Smooth muscle cell (in vitro differentiated cells): Measurements from ENCODE around the gene SPEF1. TPM values are rescaled to one million over a fixed set of nuclear protein-coding genes. Genes with fewer than 3 reads are reported as not detected.

Experiments
- DNase-seq: peaks from one replicate; lab custom pipeline; 2025; ENCODE audit not compliant: unreplicated experiment; lab: John Stamatoyannopoulos, UW
- H2AFZ ChIP-seq: fragments of 200-600 bp; sonication (generic); 2 replicates; pipeline ENCODE4 v1.6.0; 2016; ENCODE audit warnings: antibody characterized with exemption, low read depth, mild to moderate bottlenecking
- H3F3A ChIP-seq: fragments of 200-600 bp; sonication (generic); 2 replicates; pipeline ENCODE4 v1.6.0; 2017; ENCODE audit warnings: antibody characterized with exemption, low read depth
- H3K27ac ChIP-seq: fragments of 200-600 bp; sonication (generic); 2 replicates; pipeline ENCODE4 v1.5.1; 2016; ENCODE audit warnings: low read depth, mild to moderate bottlenecking
- H3K27me3 ChIP-seq: fragments of 200-600 bp; sonication (generic); 2 replicates; pipeline ENCODE4 v1.6.1; 2016; ENCODE audit warnings: low read depth, mild to moderate bottlenecking
- H3K36me3 ChIP-seq: fragments of 200-600 bp; sonication (generic); 2 replicates; pipeline ENCODE4 v1.5.1; 2016; ENCODE audit warnings: low read depth
- H3K4me1 ChIP-seq: fragments of 200-600 bp; sonication (generic); 2 replicates; pipeline ENCODE4 v1.5.1; 2016; ENCODE audit warnings: low read depth
- H3K4me2 ChIP-seq: fragments of 200-600 bp; sonication (generic); 2 replicates; pipeline ENCODE4 v1.6.0; 2016; ENCODE audit warnings: mild to moderate bottlenecking
- H3K4me3 ChIP-seq: fragments of 200-600 bp; sonication (generic); 2 replicates; pipeline ENCODE4 v1.5.1; 2016; ENCODE audit warnings: mild to moderate bottlenecking
- H3K79me2 ChIP-seq: fragments of 200-600 bp; sonication (generic); 2 replicates; pipeline ENCODE4 v1.6.0; 2016; ENCODE audit warnings: low read depth, mild to moderate bottlenecking
- H3K9ac ChIP-seq: fragments of 200-600 bp; sonication (generic); 2 replicates; pipeline ENCODE4 v1.6.0; 2016; ENCODE audit warnings: low read depth
- H3K9me3 ChIP-seq: fragments of 200-600 bp; sonication (generic); replicated peaks from 2 replicates; pipeline ENCODE4 v1.5.1; 2016; ENCODE audit warnings: low read depth
- H4K20me1 ChIP-seq: fragments of 200-600 bp; sonication (generic); 2 replicates; pipeline ENCODE4 v1.6.0; 2016; ENCODE audit warnings: low read depth
- CTCF ChIP-seq: fragments of 200-600 bp; sonication (generic); IDR thresholded peaks from 2 replicates; pipeline ENCODE4 v1.5.1; 2017; ENCODE audit warnings: borderline replicate concordance, mild to moderate bottlenecking, antibody characterized with exemption; ENCODE audit not compliant: insufficient read depth, poor library complexity, severe bottlenecking
- WGBS: methylation state at CpG from one replicate; pipeline ENCODE4 v1.1.7; 2016; ENCODE audit warnings: low lambda C conversion rate; 5-methylcytosine and 5-hydroxymethylcytosine counted together
- polyA plus RNA-seq: library from polyadenylated mRNA; unstranded; fragments of >200 nt; fragmentation: Nextera tagmentation; extraction: Ambion mirVana; gene quantifications from 2 replicates; pipeline ENCODE4 v1.2.1, GENCODE V29; 2016
- total RNA-seq: library from RNA; depleted of rRNA; stranded (reverse); fragments of >200 nt; gene quantifications from 2 replicates; pipeline ENCODE4 v1.2.3, GENCODE V29; 2014

SPEF1 gene
- total and polyA plus RNA-seq, 2 experiments from 2014 or later = 0.32 to 0.36 TPM

GRCh38 chr20:3777381-3777715 is 3.9 kb downstream of the SPEF1 start:
- no peaks in the 10 kb centered on the region for H3K36me3 ChIP-seq
- H3F3A ChIP-seq = peaks cover 10% of the 10 kb centered on the region
- peaks cover 10% of the 10 kb centered on the region for H3K4me1 ChIP-seq
- H3K9ac ChIP-seq = no peak overlapping the region
- no peaks in the 10 kb centered on the region for H3K79me2 ChIP-seq
- no peaks in the 10 kb centered on the region for H3K9me3 ChIP-seq
- no peak for DNase-seq
- TF ChIP-seq CTCF = no peak
- H3K27ac ChIP-seq = no peak overlapping the region
- 16% methylated on average over 16 of the region's 16 CpGs for WGBS
- peak overlapping the region; percentile 90 for H3K4me2 ChIP-seq
- peak overlapping the region; percentile 52 for H2AFZ ChIP-seq
- H4K20me1 ChIP-seq = peaks cover under 1% of the 10 kb centered on the region
- H3K4me3 ChIP-seq = peak overlapping the region; percentile 52
- H3K27me3 ChIP-seq = peaks cover 19% of the 10 kb centered on the region

- TF ChIP-seq CTCF = no peak
- Histone ChIP-seq H3K27ac (no peak overlapping the region), H2AFZ (no peak overlapping the region), H3K9ac (no peak overlapping the region), H3K36me3 (no peaks in the 10 kb centered on the region), H3K4me1 (peaks cover 5% of the 10 kb centered on the region), H3K4me2 (no peak overlapping the region), H3K79me2 (no peaks in the 10 kb centered on the region), H3K4me3 (no peak overlapping the region), H3K9me3 (no peaks in the 10 kb centered on the region), H4K20me1 (no peaks in the 10 kb centered on the region), H3F3A (no peaks in the 10 kb centered on the region), H3K27me3 (peaks cover 19% of the 10 kb centered on the region)
- WGBS = 86% methylated on average over 4 of the region's 4 CpGs
- no peak for DNase-seq
These were observed 5.7 kb downstream of the SPEF1 start for GRCh38 chr20:3775457-3776108.

- Histone ChIP-seq H3K27me3 (no peaks in the 10 kb centered on the region), H4K20me1 (no peaks in the 10 kb centered on the region), H3K27ac (no peak overlapping the region), H2AFZ (no peak overlapping the region), H3F3A (no peaks in the 10 kb centered on the region), H3K4me2 (no peak overlapping the region), H3K4me3 (no peak overlapping the region), H3K36me3 (no peaks in the 10 kb centered on the region), H3K4me1 (peaks cover 12% of the 10 kb centered on the region), H3K9me3 (no peaks in the 10 kb centered on the region), H3K9ac (no peak overlapping the region), H3K79me2 (no peaks in the 10 kb centered on the region)
- DNase-seq = no peak
- WGBS = 87% methylated on average over 7 of the region's 7 CpGs
- TF ChIP-seq CTCF = no peak
These were observed 9.6 kb downstream of the SPEF1 start for GRCh38 chr20:3771552-3772058.
